GM13976 (cell line): ENCODE results near the gene MYO1E.

Source experiments
- DNase-seq: peaks from one replicate; pipeline ENCODE4 v3.0.0; 2012; ENCODE audit warnings: low spot score
- CTCF ChIP-seq: IDR thresholded peaks from 2 replicates; pipeline ENCODE4 v1.5.1; 2012; ENCODE audit warnings: borderline replicate concordance, mild to moderate bottlenecking; ENCODE audit not compliant: insufficient read depth; ENCODE audit errors: extremely low read depth, missing control alignments, control extremely low read depth
- in situ Hi-C: fragments of 300-500 bp; cut with MboI; formaldehyde crosslinking; loops from one replicate; pipeline ENCODE4 v1.12.0; 2022; ENCODE audit warnings: low sequenced_read_pairs, mixed read lengths, inconsistent platforms; ENCODE audit not compliant: unreplicated experiment

MYO1E gene

GRCh38 chr15:59372352-59373211 lies at the start of gene MYO1E:
MYO1E (minus strand) TSS chr15:59372871; CDS start chr15:59372500, 371 bp downstream.
- DNase-seq, result peak; percentile 86
- TF ChIP-seq CTCF, result no peak
- in situ Hi-C loops, result no loop called here

DNA sequence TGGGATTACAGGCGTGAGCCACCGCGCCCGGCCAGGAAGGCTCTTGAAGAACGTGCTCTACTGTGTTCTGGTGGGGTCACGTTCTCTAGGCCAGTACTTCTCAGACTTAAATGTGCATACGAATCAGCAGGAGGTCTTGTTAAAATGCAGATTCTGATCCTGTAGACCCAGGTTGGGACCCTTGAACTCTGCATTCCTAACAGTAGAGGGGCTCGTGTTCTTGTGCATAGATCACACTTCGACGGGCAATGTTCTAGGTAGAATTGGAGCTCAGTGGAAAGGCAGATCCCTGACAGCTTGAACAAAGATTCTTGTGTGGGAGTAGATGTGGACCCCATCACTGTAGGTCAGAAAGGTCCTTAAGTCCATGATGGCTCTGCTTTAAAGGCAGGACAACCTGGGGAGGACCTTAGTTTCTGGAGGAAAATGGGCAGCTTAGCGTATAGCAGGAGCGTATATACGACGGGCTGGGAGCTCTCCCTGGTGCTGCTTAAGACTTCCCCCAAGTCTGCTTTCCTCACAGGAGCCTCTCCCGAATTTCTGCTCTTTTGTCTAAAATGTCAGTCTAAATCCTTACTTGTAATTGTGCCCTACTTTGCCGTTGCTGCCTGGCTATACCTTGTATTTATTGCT lies 48.4 kb upstream of the MYO1E start:
- in situ Hi-C loops, result no loop called here
- no peak for TF ChIP-seq CTCF
- DNase-seq, result no peak

DNA sequence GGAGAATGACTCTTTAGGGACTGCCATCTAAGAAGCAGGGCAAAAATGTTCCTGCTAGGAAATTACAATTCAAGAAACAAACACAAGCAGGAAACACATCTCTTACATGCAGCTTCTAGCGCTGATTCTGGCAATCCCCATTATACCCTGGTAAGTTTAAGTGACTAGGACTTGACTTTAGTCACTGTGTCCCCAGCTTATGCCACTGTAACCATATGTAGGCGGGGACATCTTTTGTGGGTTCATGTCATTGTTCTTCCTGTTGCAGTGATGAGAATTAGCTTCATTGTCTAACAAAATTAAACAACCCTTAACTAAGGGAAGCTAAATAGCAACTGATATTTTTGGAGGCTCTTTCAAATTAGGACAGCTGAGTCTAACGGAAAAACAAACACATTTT lies 47.4 kb upstream of the MYO1E start:
- no peak for TF ChIP-seq CTCF
- DNase-seq, result no peak
- in situ Hi-C loops, result no loop called here

DNA sequence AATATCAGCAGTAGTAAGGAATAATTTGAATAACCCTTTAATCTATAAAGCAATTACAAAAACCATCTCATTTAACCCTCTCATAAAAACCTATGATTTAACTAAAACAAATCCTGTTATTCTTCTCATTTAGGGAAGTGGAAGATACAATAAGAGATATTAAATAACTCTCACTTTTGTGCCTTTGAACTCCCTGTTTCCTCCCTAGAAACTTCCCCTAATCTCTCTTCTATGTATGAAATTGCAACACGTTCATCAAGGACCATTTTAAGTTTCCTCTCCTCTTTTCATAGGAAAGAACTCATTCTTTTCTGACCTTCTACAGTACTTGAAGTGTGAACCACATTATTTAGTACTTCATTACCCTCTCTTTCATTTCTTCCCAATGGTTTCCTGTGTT lies 46.5 kb upstream of the MYO1E start:
- TF ChIP-seq CTCF, result no peak
- no peak for DNase-seq
- in situ Hi-C loops, result no loop called here

DNA sequence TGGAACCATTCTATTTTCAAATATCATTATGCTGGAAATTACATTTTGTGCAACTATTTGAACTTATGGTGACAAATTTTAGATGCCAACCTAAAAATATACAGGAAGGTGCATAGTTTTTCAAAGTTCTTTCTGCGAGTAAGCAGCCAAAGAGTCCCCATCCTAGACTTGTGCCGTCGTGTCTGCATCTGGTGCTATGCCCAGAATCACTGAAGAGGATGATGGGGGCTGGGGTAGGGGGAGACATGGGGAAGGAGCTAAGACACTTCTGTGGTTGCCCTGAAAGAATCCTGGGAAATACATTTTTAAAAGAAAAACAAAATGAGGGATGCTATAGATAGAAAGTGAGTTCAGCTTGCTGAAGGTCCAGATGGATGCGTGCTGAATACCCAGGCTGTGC lies 44.1 kb upstream of the MYO1E start:
- no peak for DNase-seq
- in situ Hi-C loops, result no loop called here
- TF ChIP-seq CTCF, result no peak

DNA sequence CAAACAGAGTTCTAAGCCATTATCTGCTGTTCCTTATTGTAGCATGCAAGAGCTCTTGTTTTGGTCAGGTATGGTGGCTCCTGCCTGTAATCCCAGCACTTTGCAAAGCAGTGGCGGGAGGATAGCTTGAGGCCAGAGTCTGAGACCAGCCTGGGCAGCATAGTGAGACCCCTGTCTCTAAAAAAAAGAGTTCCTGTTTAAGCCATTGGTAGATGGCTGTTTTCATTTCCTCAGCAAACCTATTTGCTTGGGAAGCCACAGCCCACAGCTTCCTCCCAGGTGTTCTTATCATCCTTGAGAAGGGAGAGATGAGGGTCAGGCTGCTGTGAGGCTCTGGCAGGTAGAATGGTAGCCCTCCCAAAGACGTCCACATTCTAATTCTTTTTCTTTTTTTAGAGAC lies 40.9 kb upstream of the MYO1E start:
- in situ Hi-C loops, result no loop called here
- TF ChIP-seq CTCF, result no peak
- DNase-seq, result no peak
